ENCODE results near the gene EZR.

- no peak for TF ChIP-seq MTA2 (IDR thresholded peaks at IDR 0.05; ENCODE audit: low read depth)
- TF ChIP-seq GABPA (IDR thresholded peaks at IDR 0.05; ENCODE audit: low read depth): no peak
- TF ChIP-seq NR2F1 (conservative IDR thresholded peaks at IDR 0.05): no peak
- no peak for TF ChIP-seq SP1 (IDR thresholded peaks at IDR 0.05; ENCODE audit: low read depth, low read length)
- TF ChIP-seq RAD21 (IDR thresholded peaks at IDR 0.05; ENCODE audit: insufficient read depth, low read depth, low read length): no peak
Observed at GRCh38 chr6:158832026-158832425, 12.9 kb upstream of the EZR start.
